Amygdala (tissue), 56 donors: ENCODE measurements around the gene ZFPM1.

Experiments
- DNase-seq, 56 donors: peaks; one replicate each; lab custom pipeline; 2025; lab: John Stamatoyannopoulos, UW

Gene ZFPM1

DNA sequence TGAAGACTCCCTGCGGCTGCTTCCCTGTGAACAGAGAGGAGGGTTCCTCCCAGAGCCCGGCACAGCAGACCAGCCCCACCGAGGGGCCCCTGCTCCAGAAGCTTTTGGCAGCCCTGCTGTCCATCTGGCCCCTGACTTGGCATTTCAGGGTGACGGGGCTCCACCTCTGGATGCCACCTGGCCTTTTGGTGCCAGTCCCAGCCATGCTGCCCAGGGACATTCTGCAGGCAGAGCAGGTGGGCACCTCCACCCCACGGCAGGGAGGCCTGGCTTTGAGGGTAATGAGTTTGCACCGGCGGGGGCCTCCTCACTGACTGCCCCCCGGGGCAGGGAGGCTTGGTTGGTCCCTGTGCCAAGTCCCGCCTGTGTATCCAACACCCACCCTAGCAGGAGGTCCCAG, 20.3 kb upstream of the ZFPM1 start:
- no peak for DNase-seq

DNA sequence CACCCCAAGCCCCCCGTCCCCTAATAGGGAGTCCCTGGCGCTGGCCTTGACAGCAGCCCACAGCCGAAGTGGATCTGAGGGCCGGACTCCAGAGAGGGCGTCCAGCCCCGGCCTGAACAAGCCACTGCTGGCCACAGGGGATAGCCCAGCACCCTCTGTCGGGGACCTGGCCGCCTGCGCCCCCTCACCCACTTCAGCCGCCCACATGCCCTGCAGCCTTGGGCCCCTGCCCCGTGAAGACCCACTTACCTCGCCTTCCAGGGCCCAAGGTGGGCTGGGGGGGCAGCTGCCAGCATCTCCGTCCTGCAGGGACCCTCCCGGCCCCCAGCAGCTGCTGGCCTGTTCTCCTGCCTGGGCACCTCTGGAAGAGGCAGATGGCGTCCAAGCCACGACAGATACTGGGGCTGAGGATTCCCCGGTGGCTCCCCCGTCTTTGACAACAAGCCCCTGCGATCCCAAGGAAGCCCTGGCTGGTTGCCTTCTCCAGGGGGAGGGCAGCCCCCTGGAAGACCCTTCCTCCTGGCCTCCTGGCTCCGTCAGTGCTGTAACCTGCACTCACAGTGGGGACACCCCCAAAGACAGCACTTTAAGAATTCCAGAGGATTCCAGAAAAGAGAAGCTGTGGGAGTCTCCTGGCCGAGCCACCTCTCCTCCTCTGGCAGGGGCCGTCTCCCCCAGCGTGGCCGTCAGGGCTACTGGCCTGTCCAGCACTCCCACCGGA, 19.3 kb upstream of the ZFPM1 start:
- no peak for DNase-seq

DNA sequence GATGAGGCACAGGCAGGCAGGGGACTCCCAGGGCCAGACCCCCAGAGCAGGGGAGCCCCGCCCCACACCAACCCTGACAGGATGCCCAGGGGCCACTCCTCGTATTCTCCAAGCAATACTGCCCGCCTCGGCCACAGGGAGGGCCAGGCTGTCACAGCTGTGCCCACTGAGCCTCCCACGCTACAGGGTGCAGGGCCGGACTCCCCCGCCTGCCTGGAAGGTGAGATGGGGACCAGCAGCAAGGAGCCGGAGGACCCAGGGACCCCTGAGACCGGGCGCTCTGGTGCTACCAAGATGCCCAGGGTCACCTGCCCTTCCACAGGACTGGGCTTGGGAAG, 18.8 kb upstream of the ZFPM1 start:
- no peak for DNase-seq

DNA sequence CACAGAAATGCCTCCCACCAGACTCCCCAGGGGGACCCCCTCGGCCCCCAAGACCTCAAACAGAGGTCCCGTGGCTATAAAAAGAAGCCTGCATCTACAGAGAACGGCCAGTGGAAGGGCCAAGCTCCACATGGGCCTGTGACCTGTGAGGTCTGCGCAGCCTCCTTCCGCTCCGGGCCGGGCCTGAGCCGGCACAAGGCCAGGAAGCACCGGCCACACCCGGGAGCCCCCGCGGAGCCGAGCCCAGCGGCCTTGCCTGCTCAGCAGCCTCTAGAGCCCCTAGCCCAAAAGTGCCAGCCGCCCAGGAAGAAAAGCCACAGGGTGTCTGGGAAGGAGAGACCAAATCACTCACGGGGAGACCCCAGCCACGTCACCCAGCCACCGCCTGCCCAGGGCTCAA, 18.3 kb upstream of the ZFPM1 start:
- DNase-seq = no peak

DNA sequence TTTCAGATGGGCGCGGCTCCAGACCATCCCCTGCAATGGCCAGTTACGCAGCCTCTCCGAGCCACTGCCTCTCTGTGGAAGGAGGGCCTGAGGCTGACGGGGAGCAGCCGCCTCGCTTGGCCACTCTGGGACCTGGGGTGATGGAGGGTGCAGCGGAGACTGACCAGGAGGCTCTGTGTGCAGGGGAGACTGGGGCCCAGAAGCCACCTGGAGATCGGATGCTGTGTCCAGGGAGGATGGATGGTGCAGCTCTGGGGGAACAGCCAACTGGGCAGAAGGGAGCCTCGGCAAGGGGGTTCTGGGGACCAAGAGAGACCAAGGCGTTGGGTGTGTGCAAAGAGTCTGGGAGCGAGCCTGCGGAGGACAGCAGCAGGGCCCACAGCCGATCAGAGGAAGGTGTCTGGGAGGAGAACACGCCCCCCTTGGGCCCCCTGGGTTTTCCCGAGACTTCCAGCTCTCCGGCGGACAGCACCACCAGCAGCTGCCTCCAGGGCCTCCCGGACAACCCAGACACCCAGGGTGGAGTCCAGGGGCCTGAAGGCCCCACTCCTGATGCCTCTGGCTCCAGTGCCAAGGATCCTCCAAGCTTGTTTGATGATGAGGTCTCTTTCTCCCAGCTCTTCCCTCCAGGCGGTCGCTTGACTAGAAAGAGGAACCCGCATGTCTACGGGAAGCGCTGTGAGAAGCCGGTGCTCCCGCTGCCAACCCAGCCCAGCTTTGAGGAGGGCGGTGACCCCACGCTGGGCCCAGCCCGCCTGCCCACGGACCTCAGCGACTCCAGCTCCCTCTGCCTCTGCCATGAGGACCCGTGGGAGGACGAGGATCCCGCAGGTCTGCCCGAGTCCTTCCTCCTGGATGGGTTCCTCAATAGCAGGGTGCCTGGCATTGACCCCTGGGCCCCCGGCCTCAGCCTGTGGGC, 17.4 kb upstream of the ZFPM1 start:
- no peak for DNase-seq

- no peak for DNase-seq
These were observed 16.3 kb upstream of the ZFPM1 start for GRCh38 chr16:88436796-88437195.

DNA sequence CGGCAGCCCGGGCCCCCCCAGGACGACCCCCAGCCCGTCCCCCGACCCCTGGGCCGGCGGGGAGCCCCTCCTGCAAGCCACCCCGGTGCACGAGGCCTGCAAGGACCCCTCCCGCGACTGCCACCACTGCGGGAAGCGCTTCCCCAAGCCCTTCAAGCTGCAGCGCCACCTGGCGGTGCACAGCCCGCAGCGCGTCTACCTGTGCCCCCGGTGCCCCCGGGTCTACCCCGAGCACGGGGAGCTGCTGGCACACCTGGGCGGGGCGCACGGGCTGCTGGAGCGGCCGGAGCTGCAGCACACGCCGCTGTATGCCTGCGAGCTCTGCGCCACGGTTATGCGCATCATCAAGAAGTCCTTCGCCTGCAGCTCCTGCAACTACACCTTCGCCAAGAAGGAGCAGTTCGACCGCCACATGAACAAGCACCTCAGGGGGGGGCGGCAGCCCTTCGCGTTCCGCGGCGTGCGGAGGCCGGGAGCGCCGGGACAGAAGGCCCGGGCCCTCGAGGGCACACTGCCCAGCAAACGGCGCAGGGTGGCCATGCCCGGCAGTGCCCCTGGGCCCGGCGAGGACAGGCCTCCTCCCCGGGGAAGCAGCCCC, 15.6 kb upstream of the ZFPM1 start:
- DNase-seq = peak in 13 of 56 donors; percentile 4 to 50 (median 13)

- DNase-seq = no peak
These were observed 14.8 kb upstream of the ZFPM1 start for GRCh38 chr16:88438084-88438870.

DNA sequence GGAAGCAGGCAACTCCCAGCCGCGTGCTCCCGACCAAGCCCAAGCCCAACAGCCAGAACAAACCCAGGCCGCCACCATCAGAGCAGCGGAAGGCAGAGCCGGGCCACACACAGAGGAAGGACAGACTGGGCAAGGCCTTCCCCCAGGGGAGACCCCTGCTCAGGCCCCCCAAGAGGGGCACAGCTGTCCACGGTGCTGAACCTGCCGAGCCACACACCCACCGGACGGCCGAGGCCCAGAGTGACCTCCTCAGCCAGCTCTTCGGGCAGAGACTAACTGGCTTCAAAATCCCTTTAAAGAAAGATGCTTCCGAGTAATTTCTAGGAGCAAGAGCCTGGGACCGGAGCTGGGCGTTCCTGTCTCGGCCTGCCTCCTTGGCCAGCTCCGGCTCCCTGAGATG, 14.1 kb upstream of the ZFPM1 start:
- DNase-seq = no peak

DNA sequence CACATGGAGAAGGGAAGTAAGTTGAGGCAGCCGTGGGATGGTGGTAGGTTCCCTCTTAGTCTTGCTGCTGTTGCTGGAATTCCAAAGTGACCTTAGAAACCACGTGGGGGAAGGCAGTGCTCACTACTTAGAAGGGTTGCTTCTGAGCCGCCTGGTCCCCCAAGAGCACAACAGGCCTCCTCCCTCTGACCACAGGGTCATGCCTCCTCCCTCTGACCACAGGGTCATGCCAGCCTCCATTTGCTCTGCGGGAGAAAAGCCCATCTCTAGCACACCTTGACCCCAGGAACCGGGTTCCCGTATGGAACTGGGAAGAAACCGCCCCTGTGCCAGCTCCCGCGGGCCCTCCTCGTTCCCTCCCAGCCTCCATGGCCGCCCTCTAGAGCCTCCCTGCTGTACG, 13.4 kb upstream of the ZFPM1 start:
- no peak for DNase-seq

DNA sequence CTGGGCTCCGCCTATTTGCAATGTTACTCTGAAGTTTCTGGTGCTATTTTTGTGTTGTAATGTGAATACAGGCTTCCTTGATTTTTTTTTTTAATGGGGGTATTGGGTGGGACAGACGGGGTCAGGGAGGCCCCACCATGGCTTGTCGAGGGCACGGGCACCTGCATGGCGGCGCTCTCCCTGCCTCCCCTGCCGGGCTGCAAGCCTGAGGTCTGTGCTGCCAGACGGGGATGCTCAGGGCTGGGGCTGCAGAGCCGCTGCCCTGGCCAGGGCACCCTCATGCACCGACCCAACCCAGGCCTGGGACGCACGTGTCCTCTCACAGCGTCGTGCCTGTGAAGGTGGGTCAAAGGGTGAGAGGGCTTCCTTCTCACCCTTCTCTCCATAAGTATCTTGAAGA, 13.0 kb upstream of the ZFPM1 start:
- no peak for DNase-seq

DNA sequence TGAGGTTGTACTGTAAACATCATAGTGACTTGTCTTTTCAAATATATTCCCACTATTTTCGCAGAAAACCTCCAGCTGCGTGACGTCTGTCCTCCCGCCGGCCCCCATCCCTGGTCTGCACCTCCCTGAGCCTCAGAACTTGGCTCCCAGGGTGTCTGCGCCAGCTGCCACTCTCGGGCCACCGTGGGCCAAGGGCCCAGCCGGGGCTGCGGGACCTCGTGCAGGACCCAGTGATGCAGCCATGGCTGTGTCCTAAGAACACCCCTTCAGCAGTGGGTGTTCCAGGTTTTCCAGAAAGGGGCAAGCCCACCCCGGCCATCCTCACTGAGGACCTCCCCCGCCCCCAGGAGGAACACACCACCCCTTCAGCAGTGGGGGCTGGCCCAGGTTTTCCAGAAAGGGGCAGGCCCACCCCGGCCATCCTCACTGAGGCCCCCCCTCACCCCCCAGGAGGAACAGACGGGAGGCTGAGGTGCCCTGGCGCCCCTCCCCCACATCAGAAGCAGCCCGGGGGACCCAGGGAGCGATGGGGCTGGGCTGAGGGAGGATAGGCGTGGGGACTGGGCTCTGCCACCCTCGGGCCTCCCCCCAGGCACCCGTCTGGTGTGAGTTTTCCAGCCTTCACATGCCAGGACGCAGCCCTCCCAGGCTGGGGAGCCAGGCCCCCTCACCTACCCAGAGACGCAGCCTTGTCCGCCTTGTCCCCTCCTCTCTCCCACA, 12.2 kb upstream of the ZFPM1 start:
- no peak for DNase-seq

DNA sequence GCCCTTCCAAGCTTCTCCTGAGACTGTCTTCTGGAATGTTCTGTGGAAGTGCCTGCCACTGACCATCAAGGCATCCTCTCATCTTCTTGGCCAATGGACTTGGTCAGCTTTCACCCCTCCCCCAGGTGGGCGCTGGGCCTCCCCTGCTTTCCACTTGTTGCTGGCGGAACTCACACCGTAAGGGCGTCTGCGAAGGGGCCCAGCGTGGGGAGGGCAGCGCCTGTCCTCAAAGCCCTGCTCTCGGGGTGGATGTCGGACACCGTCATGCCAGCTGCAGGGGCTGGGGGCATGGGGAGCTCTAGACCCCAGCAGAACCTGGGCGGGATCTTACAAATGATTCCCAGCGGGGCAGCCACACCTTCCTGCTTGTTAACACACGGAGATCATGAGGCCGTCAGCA, 11.6 kb upstream of the ZFPM1 start:
- DNase-seq = no peak

DNA sequence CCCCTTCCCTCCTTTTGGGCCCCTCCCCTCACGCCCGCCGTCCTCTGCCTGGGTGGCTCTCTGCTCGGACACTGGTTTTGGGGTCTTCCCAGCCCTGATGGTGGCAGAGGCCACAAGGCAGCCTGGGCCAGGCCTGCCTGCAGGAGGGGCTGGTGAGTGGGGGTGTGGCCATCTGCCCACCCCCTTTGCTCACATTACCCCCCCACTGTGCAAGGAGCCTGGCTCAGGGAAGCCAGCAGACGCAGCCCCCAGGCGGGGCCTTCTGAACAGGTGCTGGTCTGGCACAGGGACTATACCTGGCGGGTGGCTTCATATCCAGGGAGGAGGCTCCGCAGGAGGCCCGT, 10.7 kb upstream of the ZFPM1 start:
- no peak for DNase-seq

DNA sequence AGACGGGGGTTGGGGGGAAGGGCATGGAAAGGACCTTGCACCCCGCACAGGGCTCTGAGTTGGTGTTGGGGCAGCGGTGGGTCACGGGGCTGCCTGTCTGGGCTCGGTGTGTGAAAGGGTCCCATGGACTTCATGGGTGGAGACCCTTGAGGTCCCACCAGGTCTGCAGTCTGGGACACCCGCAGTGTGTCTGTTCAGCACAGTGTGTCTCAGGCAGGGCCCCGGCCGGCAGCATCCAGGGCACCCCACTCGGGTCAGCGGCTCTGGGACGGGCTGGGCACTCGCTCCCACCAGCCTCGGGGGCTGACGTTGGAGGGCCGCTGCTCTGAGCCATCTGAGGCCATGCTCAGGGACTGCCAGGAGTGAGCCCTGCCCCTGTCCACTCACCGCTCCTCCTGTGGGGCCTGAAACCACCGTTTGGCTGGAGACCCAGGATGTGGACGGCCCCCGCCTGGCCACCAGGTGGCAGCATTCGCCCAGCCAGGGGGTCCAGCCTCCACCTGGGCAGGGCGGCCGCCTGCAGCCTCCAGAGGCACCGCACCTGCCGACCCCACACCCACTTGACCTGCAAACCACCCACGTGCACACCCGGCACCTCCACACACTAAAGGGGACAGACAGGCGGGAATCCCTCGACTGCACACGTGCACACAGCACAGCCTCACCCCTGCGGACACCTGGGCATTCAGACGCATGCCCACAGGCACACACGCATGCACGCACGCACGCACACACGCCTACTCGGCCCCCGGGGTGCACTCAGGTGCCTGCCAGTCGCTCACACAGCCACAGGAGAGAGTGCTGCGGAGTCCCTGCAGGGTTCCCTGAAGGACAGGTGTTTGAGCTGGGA, 10.1 kb upstream of the ZFPM1 start:
- DNase-seq = peak in 39 of 56 donors; percentile 9 to 73 (median 39)

- DNase-seq = no peak
These were observed 8.1 kb upstream of the ZFPM1 start for GRCh38 chr16:88444826-88445582.

DNA sequence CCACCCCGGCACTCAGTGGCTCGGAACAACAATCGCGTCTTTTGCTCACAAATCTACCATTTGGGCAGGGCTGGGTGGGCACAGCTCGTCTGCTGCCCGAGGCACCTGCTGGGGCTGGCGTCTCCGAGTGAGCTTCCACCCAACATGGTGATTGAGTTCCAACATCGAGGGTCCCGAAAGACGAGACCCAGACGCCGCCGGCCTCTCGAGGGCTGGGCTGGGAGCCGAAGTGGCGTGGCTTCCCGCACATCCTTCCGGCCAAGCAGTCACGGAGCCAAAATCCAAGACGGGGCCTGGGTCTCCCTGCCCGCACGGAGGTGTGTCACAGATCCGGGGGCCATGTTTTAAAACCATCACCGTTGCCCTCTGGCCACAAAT, 7.5 kb upstream of the ZFPM1 start:
- no peak for DNase-seq

DNA sequence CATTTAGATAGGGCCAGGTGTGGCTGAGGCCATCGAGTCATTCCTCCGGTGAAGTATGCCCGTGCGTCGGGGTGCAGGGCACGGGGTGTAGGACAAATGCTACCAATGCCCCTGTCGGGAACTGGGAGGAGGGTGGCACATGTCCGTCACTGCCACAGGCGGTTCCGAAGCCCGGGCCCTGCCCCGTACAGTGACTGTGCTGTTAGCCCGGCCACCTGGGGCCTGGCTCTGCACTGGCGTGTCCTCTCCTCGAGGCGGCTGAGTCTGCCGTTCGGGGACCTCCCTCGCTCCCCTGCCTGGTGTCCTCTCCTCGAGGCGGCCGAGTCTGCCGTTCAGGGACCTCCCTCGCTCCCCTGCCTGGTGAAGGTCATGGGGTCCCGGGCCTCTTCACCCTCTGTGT, 7.0 kb upstream of the ZFPM1 start:
- DNase-seq = no peak

DNA sequence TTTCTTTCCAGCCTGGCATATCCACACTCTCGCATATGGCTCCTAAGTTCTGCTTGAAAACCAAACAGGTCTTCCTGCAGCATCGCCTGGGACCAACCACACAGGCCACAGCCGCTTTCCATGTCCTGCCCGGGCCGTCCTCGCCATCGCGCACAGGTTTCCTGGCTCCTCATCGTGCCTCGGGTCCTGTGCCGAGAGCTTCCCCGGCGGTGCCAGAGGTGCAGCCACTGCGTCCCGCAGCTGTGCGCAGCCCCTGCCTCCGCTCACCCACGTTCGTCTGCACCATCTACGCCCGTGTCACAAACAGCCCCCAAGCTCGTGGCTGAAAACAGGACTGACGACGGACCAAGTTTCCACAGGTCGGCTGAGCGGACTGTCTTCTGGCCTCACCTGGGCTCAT, 6.3 kb upstream of the ZFPM1 start:
- DNase-seq = no peak
